Gastroesophageal sphincter (tissue), 3 donors: ENCODE measurements around the gene ECPAS.

Source experiments
- POLR2A ChIP-seq, 2 donors: fragments of 450-650 bp; IDR thresholded peaks; one replicate each; pipeline ENCODE4 v1.6.1; 2017; ENCODE audit warnings: antibody characterized with exemption in 2 of 2, mild to moderate bottlenecking in 2 of 2, moderate library complexity in 1 of 2
- POLR2AphosphoS5 ChIP-seq: sonication (generic); formaldehyde crosslinking; IDR thresholded peaks from one replicate; pipeline ENCODE4 v1.6.1; 2017; ENCODE audit warnings: antibody characterized with exemption
- TF ChIP-seq, protein P1 (sequence below), 4 experiments: fragments of 200-600 bp in 2 of 4; fragments of 450-650 bp in 2 of 4; sonication (generic) in 1 of 4; IDR thresholded peaks; one replicate each; pipeline ENCODE4 v1.5.1; 2017 to 2019; ENCODE audit warnings: antibody characterized with exemption in 4 of 4, mild to moderate bottlenecking in 2 of 4, moderate library complexity in 2 of 4

DNA sequence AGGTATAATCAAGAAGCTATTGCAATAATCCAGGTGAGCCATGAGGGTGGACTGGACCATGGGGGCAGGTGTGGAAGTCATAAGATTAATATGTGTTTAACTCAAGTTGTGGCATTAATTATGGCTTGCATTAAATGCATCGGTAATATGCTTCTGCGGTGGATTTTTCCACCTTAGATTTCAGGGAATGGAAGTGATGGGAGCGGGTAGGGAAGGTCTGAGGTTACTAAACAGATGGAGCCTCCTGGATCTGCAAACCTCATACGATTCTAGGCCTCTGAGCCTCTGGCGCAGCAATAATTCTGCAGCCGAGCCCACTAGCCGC is 40.5 kb upstream of the ECPAS start:
- TF ChIP-seq, protein P1, sequence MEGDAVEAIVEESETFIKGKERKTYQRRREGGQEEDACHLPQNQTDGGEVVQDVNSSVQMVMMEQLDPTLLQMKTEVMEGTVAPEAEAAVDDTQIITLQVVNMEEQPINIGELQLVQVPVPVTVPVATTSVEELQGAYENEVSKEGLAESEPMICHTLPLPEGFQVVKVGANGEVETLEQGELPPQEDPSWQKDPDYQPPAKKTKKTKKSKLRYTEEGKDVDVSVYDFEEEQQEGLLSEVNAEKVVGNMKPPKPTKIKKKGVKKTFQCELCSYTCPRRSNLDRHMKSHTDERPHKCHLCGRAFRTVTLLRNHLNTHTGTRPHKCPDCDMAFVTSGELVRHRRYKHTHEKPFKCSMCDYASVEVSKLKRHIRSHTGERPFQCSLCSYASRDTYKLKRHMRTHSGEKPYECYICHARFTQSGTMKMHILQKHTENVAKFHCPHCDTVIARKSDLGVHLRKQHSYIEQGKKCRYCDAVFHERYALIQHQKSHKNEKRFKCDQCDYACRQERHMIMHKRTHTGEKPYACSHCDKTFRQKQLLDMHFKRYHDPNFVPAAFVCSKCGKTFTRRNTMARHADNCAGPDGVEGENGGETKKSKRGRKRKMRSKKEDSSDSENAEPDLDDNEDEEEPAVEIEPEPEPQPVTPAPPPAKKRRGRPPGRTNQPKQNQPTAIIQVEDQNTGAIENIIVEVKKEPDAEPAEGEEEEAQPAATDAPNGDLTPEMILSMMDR (IDR thresholded peaks at IDR 0.05) = no peak
- TF ChIP-seq POLR2A (IDR thresholded peaks at IDR 0.05) = no peak
- no peak for TF ChIP-seq POLR2AphosphoS5
